ENCODE measurements around the gene APOA4. TPM values are rescaled to one million over a fixed set of nuclear protein-coding genes. Genes with fewer than 3 reads are reported as not detected.

Gene APOA4
- total RNA-seq (2011; cell fraction: chromatin; rRNA removed; ENCODE audit: low replicate concordance) = 0.32 TPM in 1 of 2 replicates, not detected in the other
- not detected in 2 replicates for total RNA-seq (2011; cell fraction: nucleolus; rRNA removed)
- not detected in 2 replicates for total RNA-seq (2011; cell fraction: nucleoplasm; rRNA removed)
- total RNA-seq (2014; rRNA removed) (not detected in 2 replicates), total RNA-seq (2014; rRNA removed; fragmentation: Illumina TruSeq; extraction: Trizol) (not detected in 2 replicates), total RNA-seq (2015; rRNA removed; fragmentation: Illumina TruSeq; extraction: Trizol) (not detected in 2 replicates), total RNA-seq (2021) (not detected in 2 replicates), polyA plus RNA-seq (2011; rRNA removed) (not detected in 2 replicates), polyA plus RNA-seq (2014; fragmentation: Illumina TruSeq; extraction: Trizol) (not detected in 2 replicates), polyA plus RNA-seq (2014; fragmentation: Nextera tagmentation; extraction: Ambion mirVana) (not detected), polyA plus RNA-seq (2014; rRNA removed) (0.07 and 0.11 TPM in 2 replicates), polyA minus RNA-seq (2011; rRNA and poly(A)+ RNA removed) (not detected in 2 replicates), Bru-seq, nascent RNA (not detected), BruChase-seq, experiment 1, labeled RNA remaining after a 2-hour chase (not detected), BruChase-seq, experiment 2, labeled RNA remaining after a 6-hour chase (not detected)
- polyA plus RNA-seq (2011; cell fraction: cytosol; rRNA removed) = not detected in 2 replicates
- polyA plus RNA-seq (2011; cell fraction: nucleus; rRNA removed) = not detected in 2 replicates
- polyA plus RNA-seq (2012) = 0.10 TPM in 1 of 2 replicates, not detected in the other
- not detected in 2 replicates for polyA minus RNA-seq (2011; cell fraction: cytosol; rRNA and poly(A)+ RNA removed)
- not detected in 2 replicates for polyA minus RNA-seq (2011; cell fraction: nucleus; rRNA and poly(A)+ RNA removed)
- long read RNA-seq, experiment 1 = 0 reads
- long read RNA-seq, experiment 2 = 0 reads
- long read RNA-seq, experiment 3 = 0 reads

DNA sequence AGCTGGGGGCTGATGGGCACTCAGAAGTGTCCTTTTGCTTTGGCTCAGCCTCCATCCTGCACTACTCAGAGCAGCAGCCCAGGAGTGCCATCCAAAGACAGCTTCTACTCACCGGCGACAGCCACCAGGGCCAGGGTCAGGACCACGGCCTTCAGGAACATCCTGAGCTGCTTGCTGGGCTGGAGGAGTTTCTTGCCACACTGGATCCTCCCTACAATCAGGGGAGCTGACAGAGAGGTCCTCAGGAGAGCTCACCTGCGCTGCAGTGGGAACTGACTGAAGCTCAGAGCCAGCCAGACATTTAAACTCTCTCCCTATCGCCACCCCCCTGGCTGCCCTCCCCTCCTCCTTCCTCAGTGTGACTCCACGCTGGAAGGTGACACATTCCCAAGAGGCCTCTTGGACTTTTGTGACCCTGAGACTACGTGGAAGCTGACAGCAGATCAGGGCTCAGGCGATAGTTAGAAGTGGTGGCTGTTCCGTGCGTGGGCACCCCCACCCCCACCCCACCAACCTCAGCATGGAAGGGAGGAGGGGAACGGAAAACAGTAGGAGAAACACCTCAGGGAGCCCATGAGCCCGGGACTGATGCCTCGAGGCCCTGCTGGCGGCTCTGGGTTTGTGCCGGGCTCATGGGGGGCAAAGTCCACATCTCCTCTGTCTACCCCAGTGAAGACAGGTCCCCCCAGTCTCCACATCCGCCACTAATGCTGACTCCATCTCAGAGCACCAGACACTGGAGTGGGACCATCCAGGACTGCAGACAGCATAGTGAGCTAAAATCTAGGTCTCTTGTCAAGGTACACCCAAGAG lies at the start of gene APOA4:
Gene APOA4 (minus strand): TSS at position 274 of the 813 bp plus-strand sequence. CDS start 113 bp downstream, at position 161.
- H3K4me3 ChIP-seq = no peak within 1 kb of the TSS
- H3K79me2 ChIP-seq (ENCODE audit: control insufficient read depth, insufficient read depth, low read length) = no peaks in the 10 kb centered on the region
- intact Hi-C loops (cut with micrococcal nuclease) = no loop called here
- no peak for DNase-seq (ENCODE audit: extremely low read depth in 1 of 4, low spot score in 3 of 4)
- H3K9me1 ChIP-seq (ENCODE audit: control insufficient read depth, insufficient read depth, low read length) = no peaks in the 10 kb centered on the region
- no peak for ATAC-seq
- no peaks in the 10 kb centered on the region for H3K9me3 ChIP-seq (replicated peaks; ENCODE audit: control insufficient read depth, insufficient read depth, low read depth, low read length)
- 24% methylated on average over 9 of the region's 16 CpGs for WGBS (ENCODE audit: insufficient coverage, low coverage, missing lambda C conversion rate)
- CTCF ChIA-PET (ENCODE audit: low intra/inter-chr PET ratio) = no interaction called here
- peaks cover 8 to 24% of the 10 kb centered on the region in 2 experiments; a peak in 4 of 5 replicates for H3K4me1 ChIP-seq (replicated peaks in 1 of 2; ENCODE audit: control insufficient read depth in 2 of 2, insufficient read depth in 2 of 2, low read length in 2 of 2)
- POLR2A ChIA-PET = interaction anchor here (0.7 kb wide), 1 partner anchor 40 kb away, joined by 3 read pairs; no protein-coding TSS in a partner anchor
- no peaks in the 10 kb centered on the region for H4K20me1 ChIP-seq (replicated peaks; ENCODE audit: control insufficient read depth, insufficient read depth, low read length)
- in situ Hi-C loops (cut with MboI) = no loop called here
- no TSS peak for BruUV-seq (replicated peaks)
- H3K9ac ChIP-seq (ENCODE audit: insufficient read depth in 1 of 2, low read depth in 2 of 2, low read length in 2 of 2) = peak within 1 kb of the TSS in 1 of 2 experiments; percentile 74; a peak in 1 of 4 replicates
- H3K27ac ChIP-seq (ENCODE audit: extremely low read depth, low read depth, low read length) = no peak within 1 kb of the TSS
- H3K36me3 ChIP-seq (ENCODE audit: control insufficient read depth, insufficient read depth, low read length) = no peaks in the 10 kb centered on the region
- H3K27me3 ChIP-seq (ENCODE audit: control insufficient read depth in 2 of 2, insufficient read depth in 2 of 2, low read length in 2 of 2) = peaks cover 0 to 10% of the 10 kb centered on the region in 2 experiments; a peak in 1 of 5 replicates
- no peak for FAIRE-seq
- 0 out of 2 replicates have a peak within 1 kb of the TSS, but pooled peaks have one; percentile 2 for H2AFZ ChIP-seq (ENCODE audit: low read depth, low read length)
- H3K4me2 ChIP-seq (ENCODE audit: insufficient read depth, low read length) = no peak within 1 kb of the TSS
- TF ChIP-seq CXXC5 (CRISPR knock-in tag; IDR thresholded peaks at IDR 0.05) = no peak
- no peak for TF ChIP-seq MXI1 (IDR thresholded peaks at IDR 0.05; ENCODE audit: low read depth, low read length)
- TF ChIP-seq, protein P1, sequence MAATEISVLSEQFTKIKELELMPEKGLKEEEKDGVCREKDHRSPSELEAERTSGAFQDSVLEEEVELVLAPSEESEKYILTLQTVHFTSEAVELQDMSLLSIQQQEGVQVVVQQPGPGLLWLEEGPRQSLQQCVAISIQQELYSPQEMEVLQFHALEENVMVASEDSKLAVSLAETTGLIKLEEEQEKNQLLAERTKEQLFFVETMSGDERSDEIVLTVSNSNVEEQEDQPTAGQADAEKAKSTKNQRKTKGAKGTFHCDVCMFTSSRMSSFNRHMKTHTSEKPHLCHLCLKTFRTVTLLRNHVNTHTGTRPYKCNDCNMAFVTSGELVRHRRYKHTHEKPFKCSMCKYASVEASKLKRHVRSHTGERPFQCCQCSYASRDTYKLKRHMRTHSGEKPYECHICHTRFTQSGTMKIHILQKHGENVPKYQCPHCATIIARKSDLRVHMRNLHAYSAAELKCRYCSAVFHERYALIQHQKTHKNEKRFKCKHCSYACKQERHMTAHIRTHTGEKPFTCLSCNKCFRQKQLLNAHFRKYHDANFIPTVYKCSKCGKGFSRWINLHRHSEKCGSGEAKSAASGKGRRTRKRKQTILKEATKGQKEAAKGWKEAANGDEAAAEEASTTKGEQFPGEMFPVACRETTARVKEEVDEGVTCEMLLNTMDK (IDR thresholded peaks at IDR 0.05; ENCODE audit: borderline replicate concordance, insufficient read depth, low read depth, low read length, poor library complexity, severe bottlenecking) = no peak
- no peak for TF ChIP-seq XRCC5 (IDR thresholded peaks at IDR 0.05; ENCODE audit: low read depth, low read length)
- no peak for TF ChIP-seq ATF2 (CRISPR knock-in tag; IDR thresholded peaks at IDR 0.05)
- TF ChIP-seq KDM4B (IDR thresholded peaks at IDR 0.05; ENCODE audit: borderline replicate concordance in 2 of 2, low read depth in 1 of 2) = no peak
- TF ChIP-seq, protein P2, sequence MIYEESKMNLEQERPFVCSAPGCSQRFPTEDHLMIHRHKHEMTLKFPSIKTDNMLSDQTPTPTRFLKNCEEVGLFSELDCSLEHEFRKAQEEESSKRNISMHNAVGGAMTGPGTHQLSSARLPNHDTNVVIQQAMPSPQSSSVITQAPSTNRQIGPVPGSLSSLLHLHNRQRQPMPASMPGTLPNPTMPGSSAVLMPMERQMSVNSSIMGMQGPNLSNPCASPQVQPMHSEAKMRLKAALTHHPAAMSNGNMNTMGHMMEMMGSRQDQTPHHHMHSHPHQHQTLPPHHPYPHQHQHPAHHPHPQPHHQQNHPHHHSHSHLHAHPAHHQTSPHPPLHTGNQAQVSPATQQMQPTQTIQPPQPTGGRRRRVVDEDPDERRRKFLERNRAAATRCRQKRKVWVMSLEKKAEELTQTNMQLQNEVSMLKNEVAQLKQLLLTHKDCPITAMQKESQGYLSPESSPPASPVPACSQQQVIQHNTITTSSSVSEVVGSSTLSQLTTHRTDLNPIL (CRISPR knock-in tag; IDR thresholded peaks at IDR 0.05) = no peak
- no peak for TF ChIP-seq L3MBTL2 (IDR thresholded peaks at IDR 0.05)
- no peak for TF ChIP-seq GABPB1 (CRISPR knock-in tag; IDR thresholded peaks at IDR 0.05)
- TF ChIP-seq ARHGAP35 (IDR thresholded peaks at IDR 0.05; ENCODE audit: partially characterized antibody) = no peak
- no peak for TF ChIP-seq ZC3H8 (IDR thresholded peaks at IDR 0.05)
- no peak for TF ChIP-seq ZNF146 (CRISPR knock-in tag; IDR thresholded peaks at IDR 0.05; ENCODE audit: unreplicated experiment)
- TF ChIP-seq SP2 (IDR thresholded peaks at IDR 0.05; ENCODE audit: extremely low read depth, low read depth, low read length, poor library complexity, severe bottlenecking) = no peak
